GM21515 (cell line): Measurements from ENCODE around the gene CPPED1.
A peak's percentile ranks its signal among the peaks of the same experiment; 100 is the strongest.
"Not testable (repeated sequence)": the region's sequence is repeated elsewhere in the genome, so short reads cannot be mapped to it uniquely, and the experiment has no call there.

Source experiments
- ATAC-seq: cut with Tn5 transposase; IDR thresholded peaks from one replicate; pipeline ENCODE4 v1.9.1; 2021; ENCODE audit not compliant: unreplicated experiment

The CPPED1 gene

GRCh38 chr16:12803203-12804093 lies at the start of gene CPPED1:
Gene CPPED1 (minus strand): TSS chr16:12803887. CDS start chr16:12803776, 111 bp downstream.
- ATAC-seq, result peak; percentile 87

- ATAC-seq, result no peak
These were observed 46.5 kb upstream of the CPPED1 start for GRCh38 chr16:12850186-12850585.

- ATAC-seq, result no peak
These were observed 42.9 kb upstream of the CPPED1 start for GRCh38 chr16:12846592-12846991.

GRCh38 chr16:12845282-12845681 lies 41.6 kb upstream of the CPPED1 start:
- ATAC-seq, result no peak

GRCh38 chr16:12837756-12838155 lies 34.1 kb upstream of the CPPED1 start:
- ATAC-seq, result no peak

- no peak for ATAC-seq
These were observed 33.6 kb upstream of the CPPED1 start for GRCh38 chr16:12837291-12837690.

GRCh38 chr16:12833926-12834325 lies 30.2 kb upstream of the CPPED1 start:
- no peak for ATAC-seq

GRCh38 chr16:12829096-12829888 lies 25.6 kb upstream of the CPPED1 start:
- ATAC-seq, result no peak

GRCh38 chr16:12828206-12828605 lies 24.5 kb upstream of the CPPED1 start:
- ATAC-seq, result no peak

GRCh38 chr16:12826559-12826958 lies 22.9 kb upstream of the CPPED1 start:
- ATAC-seq, result no peak

GRCh38 chr16:12819126-12820117 lies 15.7 kb upstream of the CPPED1 start:
- no peak for ATAC-seq

- ATAC-seq, result no peak
These were observed 14.6 kb upstream of the CPPED1 start for GRCh38 chr16:12818326-12818725.

- not testable (repeated sequence) for ATAC-seq
These were observed 13.1 kb upstream of the CPPED1 start for GRCh38 chr16:12816791-12817214.

GRCh38 chr16:12815361-12815760 lies 11.7 kb upstream of the CPPED1 start:
- no peak for ATAC-seq

GRCh38 chr16:12813734-12814133 lies 10.0 kb upstream of the CPPED1 start:
- not testable (repeated sequence) for ATAC-seq

GRCh38 chr16:12813321-12813720 lies 9.6 kb upstream of the CPPED1 start:
- not testable (repeated sequence) for ATAC-seq

GRCh38 chr16:12811441-12812383 lies 8.0 kb upstream of the CPPED1 start:
- ATAC-seq, result no peak

GRCh38 chr16:12805066-12805465 lies 1.4 kb upstream of the CPPED1 start:
- ATAC-seq, result no peak

- ATAC-seq, result no peak
These were observed 708 bp upstream of the CPPED1 start for GRCh38 chr16:12804395-12804794.

- ATAC-seq, result no peak
These were observed 1.0 kb downstream of the CPPED1 start for GRCh38 chr16:12802661-12803060.
